Left lung (tissue), 10 donors: ENCODE measurements around the gene RGL1. TPM values are rescaled to one million over a fixed set of nuclear protein-coding genes. Genes with fewer than 3 reads are reported as not detected.

Experiments
- ATAC-seq: fragments of 200-7000 bp; cut with Tn5 transposase; one replicate; pipeline ENCODE4 v1.9.1; 2020; ENCODE audit warnings: moderate library complexity
- DNase-seq, 4 donors: peaks; one replicate each; pipeline ENCODE4 v3.0.0-alpha.2; 2013 to 2020
- H3K27ac ChIP-seq, 2 donors: fragments of 200-600 bp; sonication (generic) in 1 of 2; one replicate each; pipeline versions ENCODE4 v1.5.0 to v1.8.0; 2020 to 2021
- H3K27me3 ChIP-seq, 2 donors: fragments of 200-600 bp; sonication (generic) in 1 of 2; one replicate each; pipeline versions ENCODE4 v1.5.0 to v1.8.0; 2020 to 2021
- H3K36me3 ChIP-seq, 2 donors: fragments of 200-600 bp; sonication (generic) in 1 of 2; one replicate each; pipeline versions ENCODE4 v1.5.0 to v1.8.0; 2020 to 2021
- H3K4me1 ChIP-seq, 2 donors: fragments of 200-600 bp; one replicate each; pipeline ENCODE4 v1.8.0; 2021
- H3K4me3 ChIP-seq, 2 donors: fragments of 200-600 bp; sonication (generic) in 1 of 2; one replicate each; pipeline versions ENCODE4 v1.5.0 to v1.8.0; 2020 to 2021; ENCODE audit warnings: mild to moderate bottlenecking in 1 of 2
- H3K9me3 ChIP-seq, 2 donors: fragments of 200-600 bp; sonication (generic) in 1 of 2; one replicate each; pipeline versions ENCODE4 v1.5.0 to v1.8.0; 2020 to 2021
- CTCF ChIP-seq, 2 donors: fragments of 200-600 bp; sonication (generic) in 1 of 2; IDR thresholded peaks; one replicate each; pipeline versions ENCODE4 v1.5.0 to v1.8.0; 2021; ENCODE audit warnings: antibody characterized with exemption in 2 of 2
- intact Hi-C, 2 donors: fragments of 100-400 bp; cut with DNase I; formaldehyde crosslinking; loops; one replicate each; pipeline versions ENCODE4 v1.11.2 to v1.14.2; 2022
- polyA plus RNA-seq, 6 donors: library from polyadenylated mRNA; unstranded; fragments of 120-200 nt; gene quantifications; one replicate each; pipeline ENCODE4 v1.2.1, GENCODE V29; 2013; ENCODE audit not compliant: insufficient read length in 6 of 6
- total RNA-seq, 2 donors: library from RNA; stranded (reverse); fragmentation: NEBNext Ultra II Directional; extraction: Animal tissue kit (Norgen Biotek cat#: 25700); gene quantifications; one replicate each; pipeline ENCODE4 v1.2.1, GENCODE V29; 2021
- donor health status: DM: no; HTN: yes; CAD: no.
- donor health status: DM: no; HTN: no; CAD: no.

RGL1 gene
- total and polyA plus RNA-seq, 8 donors, result 33.7 to 52.6 (median 40.9) TPM

GRCh38 chr1:183770816-183771128 lies 34.1 kb upstream of the RGL1 start:
- no peaks in the 10 kb centered on the region for H3K27me3 ChIP-seq
- H3K9me3 ChIP-seq, result peaks cover 0 to 35% of the 10 kb centered on the region in 2 donors
- DNase-seq, result no peak
- no peaks in the 10 kb centered on the region for H3K4me1 ChIP-seq
- intact Hi-C loops, result no loop called here
- ATAC-seq, result no peak
- no peak for TF ChIP-seq CTCF (IDR thresholded peaks at IDR 0.05)
- no peaks in the 10 kb centered on the region for H3K36me3 ChIP-seq
- H3K27ac ChIP-seq, result peak overlapping the region in 1 of 2 donors; percentile 40
- no peak overlapping the region for H3K4me3 ChIP-seq

GRCh38 chr1:183773482-183774274 lies 31.2 kb upstream of the RGL1 start:
- intact Hi-C loops, result no loop called here
- Histone ChIP-seq H3K27me3 (no peaks in the 10 kb centered on the region), H3K27ac (no peak overlapping the region), H3K4me1 (no peaks in the 10 kb centered on the region), H3K4me3 (no peak overlapping the region), H3K36me3 (no peaks in the 10 kb centered on the region), H3K9me3 (peaks cover 0 to 35% of the 10 kb centered on the region in 2 donors)
- TF ChIP-seq CTCF (IDR thresholded peaks at IDR 0.05), result no peak
- ATAC-seq (no peak), DNase-seq (no peak)

- ATAC-seq (no peak), DNase-seq (no peak)
- intact Hi-C loops, result no loop called here
- Histone ChIP-seq H3K4me3 (no peak overlapping the region), H3K27ac (no peak overlapping the region), H3K36me3 (no peaks in the 10 kb centered on the region), H3K9me3 (peaks cover 0 to 28% of the 10 kb centered on the region in 2 donors), H3K27me3 (no peaks in the 10 kb centered on the region), H3K4me1 (no peaks in the 10 kb centered on the region)
- TF ChIP-seq CTCF (IDR thresholded peaks at IDR 0.05), result no peak
Observed at GRCh38 chr1:183774938-183775337, 30.0 kb upstream of the RGL1 start.

- no peak for TF ChIP-seq CTCF (IDR thresholded peaks at IDR 0.05)
- Histone ChIP-seq H3K27me3 (no peaks in the 10 kb centered on the region), H3K36me3 (no peaks in the 10 kb centered on the region), H3K4me1 (no peaks in the 10 kb centered on the region), H3K27ac (no peak overlapping the region), H3K4me3 (no peak overlapping the region), H3K9me3 (peaks cover 0 to 14% of the 10 kb centered on the region in 2 donors)
- DNase-seq, result no peak
- ATAC-seq, result no peak
- intact Hi-C loops, result no loop called here
Observed at GRCh38 chr1:183776731-183777130, 28.2 kb upstream of the RGL1 start.

- Histone ChIP-seq H3K36me3 (no peaks in the 10 kb centered on the region), H3K4me3 (no peak overlapping the region), H3K27me3 (no peaks in the 10 kb centered on the region), H3K9me3 (peaks cover 0 to 11% of the 10 kb centered on the region in 2 donors), H3K27ac (no peak overlapping the region), H3K4me1 (no peaks in the 10 kb centered on the region)
- intact Hi-C loops, result no loop called here
- no peak for TF ChIP-seq CTCF (IDR thresholded peaks at IDR 0.05)
- peak in 2 of 4 donors; percentile 63 to 77 for DNase-seq
- ATAC-seq, result no peak
Observed at GRCh38 chr1:183777328-183777727, 27.6 kb upstream of the RGL1 start.
